IMR-90 (cell line): ENCODE measurements around the gene KIF12. TPM values are rescaled to one million over a fixed set of nuclear protein-coding genes. Genes with fewer than 3 reads are reported as not detected.

Experiments
- MAFK ChIP-seq: IDR thresholded peaks from 2 replicates; pipeline ENCODE4 v1.6.1; 2012; ENCODE audit warnings: low read depth, low read length, improper control_type of control experiment
- RFX5 ChIP-seq: IDR thresholded peaks from 2 replicates; pipeline ENCODE4 v1.8.0; 2012; ENCODE audit warnings: low read depth, mild to moderate bottlenecking, low read length, moderate library complexity
- polyA plus RNA-seq, 3 experiments: library from polyadenylated mRNA; depleted of rRNA; stranded (reverse); fragments of >200 nt; gene quantifications; 2 replicates each; pipeline ENCODE4 v1.2.3, GENCODE V29; 2012; ENCODE audit warnings: low replicate concordance in 1 of 3
- total RNA-seq: library from RNA; depleted of rRNA; stranded (reverse); fragments of >200 nt; gene quantifications from 2 replicates; pipeline ENCODE4 v1.2.3, GENCODE V29; 2012
- TF ChIP-seq, protein P1 (sequence below): conservative IDR thresholded peaks from 2 replicates; pipeline ENCODE4 v1.5.1; 2012; ENCODE audit warnings: mild to moderate bottlenecking, low read depth, low read length, improper control_type of control experiment

Gene KIF12
- total and polyA plus RNA-seq, 2 of the 4 experiments (the other 2 are of a cell fraction): not detected

- TF ChIP-seq RFX5 (no peak), MAFK (no peak)
- TF ChIP-seq, protein P1, sequence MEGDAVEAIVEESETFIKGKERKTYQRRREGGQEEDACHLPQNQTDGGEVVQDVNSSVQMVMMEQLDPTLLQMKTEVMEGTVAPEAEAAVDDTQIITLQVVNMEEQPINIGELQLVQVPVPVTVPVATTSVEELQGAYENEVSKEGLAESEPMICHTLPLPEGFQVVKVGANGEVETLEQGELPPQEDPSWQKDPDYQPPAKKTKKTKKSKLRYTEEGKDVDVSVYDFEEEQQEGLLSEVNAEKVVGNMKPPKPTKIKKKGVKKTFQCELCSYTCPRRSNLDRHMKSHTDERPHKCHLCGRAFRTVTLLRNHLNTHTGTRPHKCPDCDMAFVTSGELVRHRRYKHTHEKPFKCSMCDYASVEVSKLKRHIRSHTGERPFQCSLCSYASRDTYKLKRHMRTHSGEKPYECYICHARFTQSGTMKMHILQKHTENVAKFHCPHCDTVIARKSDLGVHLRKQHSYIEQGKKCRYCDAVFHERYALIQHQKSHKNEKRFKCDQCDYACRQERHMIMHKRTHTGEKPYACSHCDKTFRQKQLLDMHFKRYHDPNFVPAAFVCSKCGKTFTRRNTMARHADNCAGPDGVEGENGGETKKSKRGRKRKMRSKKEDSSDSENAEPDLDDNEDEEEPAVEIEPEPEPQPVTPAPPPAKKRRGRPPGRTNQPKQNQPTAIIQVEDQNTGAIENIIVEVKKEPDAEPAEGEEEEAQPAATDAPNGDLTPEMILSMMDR: no peak
These were observed 23.3 kb upstream of the KIF12 start (continued) for GRCh38 chr9:114122136-114123027.
